Glutamatergic neuron (in vitro differentiated cells): ENCODE measurements around the gene FBLN5. TPM values are rescaled to one million over a fixed set of nuclear protein-coding genes. Genes with fewer than 3 reads are reported as not detected.
"Not testable (repeated sequence)": the region's sequence is repeated elsewhere in the genome, so short reads cannot be mapped to it uniquely, and the experiment has no call there.

ENCODE experiments used
- DNase-seq: peaks from one replicate; pipeline ENCODE4 v3.0.0; 2022
- H3K27ac Mint-ChIP-seq: one replicate; pipeline ENCODE4 v1.8.0; 2020; ENCODE audit warnings: mild to moderate bottlenecking, mixed read lengths, inconsistent platforms; ENCODE audit not compliant: unreplicated experiment
- H3K27me3 Mint-ChIP-seq: one replicate; pipeline ENCODE4 v1.8.0; 2020; ENCODE audit warnings: mild to moderate bottlenecking, moderate library complexity, mixed read lengths, inconsistent platforms; ENCODE audit not compliant: unreplicated experiment
- H3K36me3 Mint-ChIP-seq: one replicate; pipeline ENCODE4 v1.8.0; 2020; ENCODE audit warnings: mild to moderate bottlenecking, mixed read lengths, inconsistent platforms; ENCODE audit not compliant: unreplicated experiment
- H3K4me1 Mint-ChIP-seq: one replicate; pipeline ENCODE4 v1.8.0; 2020; ENCODE audit warnings: mild to moderate bottlenecking, low read depth, mixed read lengths, inconsistent platforms; ENCODE audit not compliant: unreplicated experiment
- H3K4me3 Mint-ChIP-seq: one replicate; pipeline ENCODE4 v1.8.0; 2020; ENCODE audit warnings: mild to moderate bottlenecking, mixed read lengths, inconsistent platforms; ENCODE audit not compliant: unreplicated experiment
- H3K9me3 Mint-ChIP-seq: one replicate; pipeline ENCODE4 v1.8.0; 2020; ENCODE audit warnings: mild to moderate bottlenecking, moderate library complexity, mixed read lengths, inconsistent platforms; ENCODE audit not compliant: unreplicated experiment
- CTCF ChIP-seq: fragments of 200-600 bp; sonication (generic); IDR thresholded peaks from one replicate; pipeline ENCODE4 v1.5.0; 2021; ENCODE audit not compliant: partially characterized antibody, unreplicated experiment
- total RNA-seq: library from RNA; stranded (reverse); fragmentation: NEBNext Ultra II Directional; extraction: Animal tissue kit (Norgen Biotek cat#: 25700); gene quantifications from one replicate; pipeline ENCODE4 v1.2.1, GENCODE V29; 2021; ENCODE audit not compliant: unreplicated experiment

Gene FBLN5
- total RNA-seq, 1 donor from 2014 or later, result not detected

- no peak for DNase-seq
- H3K4me1 Mint-ChIP-seq, result no peaks in the 10 kb centered on the region
- H3K4me3 Mint-ChIP-seq, result no peak overlapping the region
- peaks cover 3% of the 10 kb centered on the region for H3K9me3 Mint-ChIP-seq
- peaks cover 2% of the 10 kb centered on the region for H3K27me3 Mint-ChIP-seq
- H3K27ac Mint-ChIP-seq, result no peak overlapping the region
- TF ChIP-seq CTCF, result no peak
- H3K36me3 Mint-ChIP-seq, result no peaks in the 10 kb centered on the region
These were observed 74.7 kb downstream of the FBLN5 start for GRCh38 chr14:91872517-91873470.

GRCh38 chr14:91872011-91872501 lies 75.4 kb downstream of the FBLN5 start:
- Mint-ChIP-seq H3K4me1 (peaks cover 4% of the 10 kb centered on the region), H3K9me3 (peaks cover 3% of the 10 kb centered on the region), H3K36me3 (no peaks in the 10 kb centered on the region), H3K4me3 (no peak overlapping the region), H3K27ac (no peak overlapping the region), H3K27me3 (peaks cover 2% of the 10 kb centered on the region)
- no peak for TF ChIP-seq CTCF
- peak; percentile 32 for DNase-seq

- H3K36me3 Mint-ChIP-seq, H3K27me3 Mint-ChIP-seq, DNase-seq, H3K4me1 Mint-ChIP-seq, H3K4me3 Mint-ChIP-seq, H3K27ac Mint-ChIP-seq, H3K9me3 Mint-ChIP-seq: not testable (repeated sequence)
These were observed 76.1 kb downstream of the FBLN5 start for GRCh38 chr14:91871401-91871800.

- peaks cover 5% of the 10 kb centered on the region for H3K27me3 Mint-ChIP-seq
- H3K4me3 Mint-ChIP-seq, result no peak overlapping the region
- peaks cover 4% of the 10 kb centered on the region for H3K4me1 Mint-ChIP-seq
- no peak for DNase-seq
- H3K36me3 Mint-ChIP-seq, result no peaks in the 10 kb centered on the region
- no peak for TF ChIP-seq CTCF
- H3K9me3 Mint-ChIP-seq, result peaks cover 3% of the 10 kb centered on the region
- H3K27ac Mint-ChIP-seq, result no peak overlapping the region
These were observed 76.6 kb downstream of the FBLN5 start for GRCh38 chr14:91870890-91871289.

GRCh38 chr14:91870001-91870400 lies 77.5 kb downstream of the FBLN5 start:
- Mint-ChIP-seq H3K27ac (no peak overlapping the region), H3K9me3 (peaks cover 3% of the 10 kb centered on the region), H3K4me1 (peaks cover 4% of the 10 kb centered on the region), H3K4me3 (no peak overlapping the region), H3K36me3 (no peaks in the 10 kb centered on the region), H3K27me3 (peaks cover 5% of the 10 kb centered on the region)
- DNase-seq, result no peak
- TF ChIP-seq CTCF, result no peak
